ENCODE measurements around the gene CDKN2AIP.
"Not testable (repeated sequence)": the region's sequence is repeated elsewhere in the genome, so short reads cannot be mapped to it uniquely, and the experiment has no call there.

The CDKN2AIP gene

GRCh38 chr4:183413234-183414200, 30.9 kb upstream of the CDKN2AIP start:
- no peak for DNase-seq

GRCh38 chr4:183416879-183417755, 27.3 kb upstream of the CDKN2AIP start:
- no peak for DNase-seq

GRCh38 chr4:183422962-183423631, 21.3 kb upstream of the CDKN2AIP start:
- DNase-seq, result no peak

GRCh38 chr4:183424109-183424744, 20.2 kb upstream of the CDKN2AIP start:
- DNase-seq, result no peak

- DNase-seq, result no peak
Measured at GRCh38 chr4:183426507-183426906, 17.9 kb upstream of the CDKN2AIP start.

GRCh38 chr4:183429489-183429888, 14.9 kb upstream of the CDKN2AIP start:
- DNase-seq, result no peak

GRCh38 chr4:183430317-183430993, 14.0 kb upstream of the CDKN2AIP start:
- peak; percentile 16 for DNase-seq

- no peak for DNase-seq
Measured at GRCh38 chr4:183430994-183431347, 13.5 kb upstream of the CDKN2AIP start.

GRCh38 chr4:183431614-183432013, 12.8 kb upstream of the CDKN2AIP start:
- no peak for DNase-seq

- DNase-seq, result not testable (repeated sequence)
Measured at GRCh38 chr4:183433183-183433582, 11.3 kb upstream of the CDKN2AIP start.

GRCh38 chr4:183434264-183434663, 10.2 kb upstream of the CDKN2AIP start:
- no peak for DNase-seq

- no peak for DNase-seq
Measured at GRCh38 chr4:183434666-183435190, 9.7 kb upstream of the CDKN2AIP start.

GRCh38 chr4:183435803-183436202, 8.6 kb upstream of the CDKN2AIP start:
- no peak for DNase-seq

GRCh38 chr4:183436417-183436816, 8.0 kb upstream of the CDKN2AIP start:
- no peak for DNase-seq

- no peak for DNase-seq
Measured at GRCh38 chr4:183437452-183437851, 7.0 kb upstream of the CDKN2AIP start.

- no peak for DNase-seq
Measured at GRCh38 chr4:183438458-183439113, 5.8 kb upstream of the CDKN2AIP start.

GRCh38 chr4:183441276-183441675, 3.2 kb upstream of the CDKN2AIP start:
- DNase-seq, result no peak

GRCh38 chr4:183443655-183444213, 702 bp upstream of the CDKN2AIP start:
- peak; percentile 39 for DNase-seq

GRCh38 chr4:183445097-183445428, 627 bp downstream of the CDKN2AIP start:
- peak; percentile 49 for DNase-seq

GRCh38 chr4:183447646-183448045, 3.2 kb downstream of the CDKN2AIP start:
- DNase-seq, result no peak

- peak; percentile 40 for DNase-seq
Measured at GRCh38 chr4:183448436-183448835, 4.0 kb downstream of the CDKN2AIP start.
